ENCODE measurements around the gene WDFY3.
"Not testable (repeated sequence)": the region's sequence is repeated elsewhere in the genome, so short reads cannot be mapped to it uniquely, and the experiment has no call there.

Gene WDFY3

GRCh38 chr4:84808332-84808731 lies 158.2 kb downstream of the WDFY3 start:
- H3K4me1 ChIP-seq, result no peaks in the 10 kb centered on the region
- H3K27ac ChIP-seq, result no peak overlapping the region
- no peaks in the 10 kb centered on the region for H3K27me3 ChIP-seq
- TF ChIP-seq Cebpa-rat (IDR thresholded peaks at IDR 0.05), result no peak
- H3K4me3 ChIP-seq, result no peak overlapping the region
- no peak overlapping the region for H3K4me2 ChIP-seq
- H3K9ac ChIP-seq, result no peak overlapping the region
- peaks cover 15% of the 10 kb centered on the region for H3K36me3 ChIP-seq
- H3K9me3 ChIP-seq, result no peaks in the 10 kb centered on the region
- H4K20me1 ChIP-seq, result no peaks in the 10 kb centered on the region

- not testable (repeated sequence) for H3K27me3 ChIP-seq, H3K4me3 ChIP-seq, H3K9me3 ChIP-seq, H4K20me1 ChIP-seq, H3K4me1 ChIP-seq, H3K27ac ChIP-seq, H3K9ac ChIP-seq, H3K4me2 ChIP-seq
- peaks cover 20% of the 10 kb centered on the region for H3K36me3 ChIP-seq
Measured at GRCh38 chr4:84806541-84806940, 159.9 kb downstream of the WDFY3 start.

GRCh38 chr4:84804136-84804535 lies 162.4 kb downstream of the WDFY3 start:
- no peak overlapping the region for H3K4me2 ChIP-seq
- TF ChIP-seq Cebpa-rat (IDR thresholded peaks at IDR 0.05), result no peak
- H3K27me3 ChIP-seq, result no peaks in the 10 kb centered on the region
- H3K9me3 ChIP-seq, result no peaks in the 10 kb centered on the region
- no peak overlapping the region for H3K4me3 ChIP-seq
- H3K36me3 ChIP-seq, result peaks cover 18% of the 10 kb centered on the region
- no peak overlapping the region for H3K27ac ChIP-seq
- no peaks in the 10 kb centered on the region for H4K20me1 ChIP-seq
- H3K4me1 ChIP-seq, result no peaks in the 10 kb centered on the region
- H3K9ac ChIP-seq, result no peak overlapping the region

GRCh38 chr4:84803720-84804119 lies 162.8 kb downstream of the WDFY3 start:
- no peak overlapping the region for H3K4me3 ChIP-seq
- no peak overlapping the region for H3K27ac ChIP-seq
- H3K9ac ChIP-seq, result no peak overlapping the region
- peaks cover 18% of the 10 kb centered on the region for H3K36me3 ChIP-seq
- no peak overlapping the region for H3K4me2 ChIP-seq
- no peak for TF ChIP-seq Cebpa-rat (IDR thresholded peaks at IDR 0.05)
- no peaks in the 10 kb centered on the region for H4K20me1 ChIP-seq
- H3K9me3 ChIP-seq, result no peaks in the 10 kb centered on the region
- H3K4me1 ChIP-seq, result no peaks in the 10 kb centered on the region
- H3K27me3 ChIP-seq, result no peaks in the 10 kb centered on the region

GRCh38 chr4:84803116-84803515 lies 163.4 kb downstream of the WDFY3 start:
- peaks cover 14% of the 10 kb centered on the region for H3K36me3 ChIP-seq
- H3K27ac ChIP-seq, result no peak overlapping the region
- H4K20me1 ChIP-seq, result no peaks in the 10 kb centered on the region
- no peak for TF ChIP-seq Cebpa-rat (IDR thresholded peaks at IDR 0.05)
- H3K9me3 ChIP-seq, result no peaks in the 10 kb centered on the region
- H3K4me1 ChIP-seq, result no peaks in the 10 kb centered on the region
- H3K4me3 ChIP-seq, result no peak overlapping the region
- no peaks in the 10 kb centered on the region for H3K27me3 ChIP-seq
- H3K9ac ChIP-seq, result no peak overlapping the region
- no peak overlapping the region for H3K4me2 ChIP-seq

GRCh38 chr4:84800256-84800655 lies 166.2 kb downstream of the WDFY3 start:
- Histone ChIP-seq H4K20me1 (no peaks in the 10 kb centered on the region), H3K36me3 (peaks cover 16% of the 10 kb centered on the region), H3K4me3 (no peak overlapping the region), H3K4me1 (no peaks in the 10 kb centered on the region), H3K27me3 (no peaks in the 10 kb centered on the region), H3K9ac (no peak overlapping the region), H3K27ac (no peak overlapping the region), H3K4me2 (no peak overlapping the region), H3K9me3 (no peaks in the 10 kb centered on the region)
- TF ChIP-seq Cebpa-rat (IDR thresholded peaks at IDR 0.05), result no peak

- TF ChIP-seq Cebpa-rat (IDR thresholded peaks at IDR 0.05), result no peak
- H3K4me2 ChIP-seq, result no peak overlapping the region
Measured at GRCh38 chr4:84799318-84799717, 167.2 kb downstream of the WDFY3 start.

GRCh38 chr4:84796394-84796793 lies 170.1 kb downstream of the WDFY3 start:
- no peak overlapping the region for H3K27ac ChIP-seq
- no peaks in the 10 kb centered on the region for H3K9me3 ChIP-seq
- H3K4me3 ChIP-seq, result no peak overlapping the region
- no peak overlapping the region for H3K9ac ChIP-seq
- peaks cover 17% of the 10 kb centered on the region for H3K36me3 ChIP-seq
- no peaks in the 10 kb centered on the region for H3K27me3 ChIP-seq
- H3K4me2 ChIP-seq, result no peak overlapping the region
- H3K4me1 ChIP-seq, result no peaks in the 10 kb centered on the region
- no peaks in the 10 kb centered on the region for H4K20me1 ChIP-seq
- no peak for TF ChIP-seq Cebpa-rat (IDR thresholded peaks at IDR 0.05)

More at GRCh38 chr4:84799318-84799717, 167.2 kb downstream of the WDFY3 start:
- Histone ChIP-seq H4K20me1 (no peaks in the 10 kb centered on the region), H3K27me3 (no peaks in the 10 kb centered on the region), H3K36me3 (peaks cover 19% of the 10 kb centered on the region), H3K27ac (no peak overlapping the region), H3K9me3 (no peaks in the 10 kb centered on the region), H3K9ac (no peak overlapping the region), H3K4me3 (no peak overlapping the region), H3K4me1 (no peaks in the 10 kb centered on the region)

GRCh38 chr4:84792366-84793301 lies 173.9 kb downstream of the WDFY3 start:
- H3K9me3 ChIP-seq, result no peaks in the 10 kb centered on the region
- peaks cover 28% of the 10 kb centered on the region for H3K36me3 ChIP-seq
- TF ChIP-seq Cebpa-rat (IDR thresholded peaks at IDR 0.05), result no peak
- no peaks in the 10 kb centered on the region for H3K4me1 ChIP-seq
- H3K4me2 ChIP-seq, result no peak overlapping the region
- H3K4me3 ChIP-seq, result no peak overlapping the region
- H3K27ac ChIP-seq, result no peak overlapping the region
- no peaks in the 10 kb centered on the region for H4K20me1 ChIP-seq
- no peaks in the 10 kb centered on the region for H3K27me3 ChIP-seq
- no peak overlapping the region for H3K9ac ChIP-seq

- Histone ChIP-seq H3K36me3 (peaks cover 41% of the 10 kb centered on the region), H3K27me3 (no peaks in the 10 kb centered on the region), H3K4me1 (no peaks in the 10 kb centered on the region), H3K9ac (no peak overlapping the region), H3K4me2 (no peak overlapping the region), H3K27ac (no peak overlapping the region), H4K20me1 (no peaks in the 10 kb centered on the region), H3K4me3 (no peak overlapping the region), H3K9me3 (no peaks in the 10 kb centered on the region)
- TF ChIP-seq Cebpa-rat (IDR thresholded peaks at IDR 0.05), result no peak
Measured at GRCh38 chr4:84790769-84791565, 175.5 kb downstream of the WDFY3 start.

All from BLaER1 (cell line).